Endothelial cell of umbilical vein (primary cell): ENCODE measurements around the gene PCDH18.

ENCODE experiments used
- EZH2 ChIP-seq: IDR thresholded peaks from 2 replicates; pipeline ENCODE4 v1.6.1; 2012; ENCODE audit warnings: borderline replicate concordance, low read depth, mild to moderate bottlenecking, moderate library complexity, low read length, inconsistent platforms; ENCODE audit not compliant: severe bottlenecking
- FOS ChIP-seq: IDR thresholded peaks from 2 replicates; pipeline ENCODE4 v1.6.1; 2011; ENCODE audit warnings: mild to moderate bottlenecking, low read length, moderate library complexity, borderline replicate concordance; ENCODE audit not compliant: insufficient read depth
- JUN ChIP-seq: IDR thresholded peaks from 2 replicates; pipeline ENCODE4 v1.6.1; 2011; ENCODE audit warnings: borderline replicate concordance, low read depth; ENCODE audit not compliant: insufficient read length, insufficient read depth
- TF ChIP-seq, protein P1 (sequence below), 2 donors: IDR thresholded peaks; 1 replicate in 1 of 2; 2 replicates in 1 of 2; pipeline ENCODE4 v1.5.1; 2011; ENCODE audit warnings: low read length in 2 of 2, mild to moderate bottlenecking in 2 of 2, moderate library complexity in 2 of 2, control low read depth in 1 of 2, inconsistent platforms in 1 of 2, low read depth in 1 of 2; ENCODE audit not compliant: insufficient read depth in 1 of 2; ENCODE audit errors: extremely low read depth in 1 of 2

- TF ChIP-seq, protein P1, sequence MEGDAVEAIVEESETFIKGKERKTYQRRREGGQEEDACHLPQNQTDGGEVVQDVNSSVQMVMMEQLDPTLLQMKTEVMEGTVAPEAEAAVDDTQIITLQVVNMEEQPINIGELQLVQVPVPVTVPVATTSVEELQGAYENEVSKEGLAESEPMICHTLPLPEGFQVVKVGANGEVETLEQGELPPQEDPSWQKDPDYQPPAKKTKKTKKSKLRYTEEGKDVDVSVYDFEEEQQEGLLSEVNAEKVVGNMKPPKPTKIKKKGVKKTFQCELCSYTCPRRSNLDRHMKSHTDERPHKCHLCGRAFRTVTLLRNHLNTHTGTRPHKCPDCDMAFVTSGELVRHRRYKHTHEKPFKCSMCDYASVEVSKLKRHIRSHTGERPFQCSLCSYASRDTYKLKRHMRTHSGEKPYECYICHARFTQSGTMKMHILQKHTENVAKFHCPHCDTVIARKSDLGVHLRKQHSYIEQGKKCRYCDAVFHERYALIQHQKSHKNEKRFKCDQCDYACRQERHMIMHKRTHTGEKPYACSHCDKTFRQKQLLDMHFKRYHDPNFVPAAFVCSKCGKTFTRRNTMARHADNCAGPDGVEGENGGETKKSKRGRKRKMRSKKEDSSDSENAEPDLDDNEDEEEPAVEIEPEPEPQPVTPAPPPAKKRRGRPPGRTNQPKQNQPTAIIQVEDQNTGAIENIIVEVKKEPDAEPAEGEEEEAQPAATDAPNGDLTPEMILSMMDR (IDR thresholded peaks at IDR 0.05; ENCODE audit: extremely low read depth in 1 of 2, insufficient read depth in 1 of 2, low read depth in 1 of 2, low read length in 2 of 2): no peak
- TF ChIP-seq EZH2: no peak
- no peak for TF ChIP-seq JUN
- TF ChIP-seq FOS: no peak
Measured at GRCh38 chr4:137531986-137532868, at the start of gene PCDH18.
